AG20443 (cell line): ENCODE results near the gene BFAR.
"Not testable (repeated sequence)": the region's sequence is repeated elsewhere in the genome, so short reads cannot be mapped to it uniquely, and the experiment has no call there.

Experiments used
- DNase-seq: peaks from one replicate; pipeline ENCODE4 v3.0.0; 2012; ENCODE audit warnings: low spot score, mixed read lengths

BFAR gene

DNA sequence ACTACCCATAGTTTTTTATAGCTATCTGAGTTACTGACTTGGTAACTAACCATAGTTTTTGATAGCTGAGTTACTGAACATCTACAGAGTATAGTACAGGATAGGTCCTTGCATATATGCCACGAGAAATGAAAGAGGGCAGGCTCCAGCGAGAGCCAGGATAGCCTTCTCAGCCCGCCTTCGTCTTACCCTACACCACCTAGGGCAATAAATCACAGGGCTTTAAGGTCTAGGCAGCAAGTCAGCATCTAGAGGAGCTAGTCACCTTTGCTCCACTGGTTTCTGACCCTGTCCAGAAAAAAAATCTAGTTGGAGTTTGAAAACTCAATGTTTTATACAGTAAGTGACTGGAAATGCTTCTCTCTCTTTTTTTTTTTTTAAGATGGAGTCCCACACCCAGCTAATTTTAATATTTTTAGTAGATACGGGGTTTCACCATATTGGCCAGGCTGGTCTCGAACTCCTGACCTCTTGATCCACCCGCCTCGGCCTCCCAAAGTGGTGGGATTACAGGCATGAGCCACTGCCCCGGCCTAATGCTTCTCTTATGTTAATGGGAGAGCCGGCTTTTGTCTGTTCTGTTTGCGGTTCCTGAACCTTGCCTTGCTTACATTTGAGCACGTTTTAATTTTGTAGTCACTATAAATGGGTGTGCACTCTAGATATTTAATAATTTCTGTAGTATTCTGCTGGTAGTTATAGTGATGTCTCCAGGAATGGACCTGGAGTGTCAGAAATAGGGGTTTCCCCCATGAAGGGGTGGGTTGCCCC is 2.8 kb downstream of the BFAR start:
- DNase-seq = no peak

DNA sequence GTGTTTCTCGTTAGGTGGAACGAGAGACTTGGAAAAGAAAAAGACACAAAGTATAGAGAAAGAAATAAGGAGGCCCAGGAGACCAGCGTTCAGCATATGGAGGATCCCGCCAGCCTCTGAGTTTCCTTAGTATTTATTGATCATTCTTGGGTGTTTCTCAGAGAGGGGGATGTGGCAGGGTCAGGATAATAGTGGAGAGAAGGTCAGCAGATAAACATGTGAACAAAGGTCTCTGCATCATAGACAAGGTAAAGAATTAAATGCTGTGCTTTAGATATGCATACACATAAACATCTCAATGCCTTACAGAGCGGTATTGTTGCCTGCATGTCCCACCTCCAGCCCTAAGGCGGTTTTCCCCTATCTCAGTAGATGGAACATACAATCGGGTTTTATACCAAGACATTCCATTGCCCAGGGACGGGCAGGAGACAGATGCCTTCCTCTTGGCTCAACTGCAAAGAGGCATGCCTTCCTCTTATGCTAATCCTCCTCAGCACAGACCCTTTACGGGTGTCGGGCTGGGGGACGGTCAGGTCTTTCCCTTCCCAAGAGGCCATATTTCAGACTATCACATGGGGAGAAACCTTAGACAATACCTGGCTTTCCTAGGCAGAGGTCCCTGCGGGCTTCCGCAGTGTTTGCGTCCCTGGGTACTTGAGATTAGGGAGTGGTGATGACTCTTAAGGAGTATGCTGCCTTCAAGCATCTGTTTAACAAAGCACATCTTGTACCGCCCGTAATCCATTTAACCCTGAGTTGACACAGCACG is 3.6 kb downstream of the BFAR start:
- DNase-seq = not testable (repeated sequence)

DNA sequence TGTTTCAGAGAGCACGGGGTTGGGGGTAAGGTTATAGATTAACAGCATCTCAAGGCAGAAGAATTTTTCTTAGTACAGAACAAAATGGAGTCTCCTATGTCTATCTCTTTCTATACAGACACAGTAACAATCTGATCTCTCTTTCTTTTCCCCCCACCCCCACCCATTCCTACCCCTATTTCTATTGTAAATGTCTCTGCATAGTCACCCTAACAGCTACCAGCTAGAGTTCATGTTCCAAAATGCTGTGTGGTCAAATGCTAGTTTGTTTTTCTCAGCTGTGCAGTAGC is 4.1 kb downstream of the BFAR start:
- DNase-seq = not testable (repeated sequence)

DNA sequence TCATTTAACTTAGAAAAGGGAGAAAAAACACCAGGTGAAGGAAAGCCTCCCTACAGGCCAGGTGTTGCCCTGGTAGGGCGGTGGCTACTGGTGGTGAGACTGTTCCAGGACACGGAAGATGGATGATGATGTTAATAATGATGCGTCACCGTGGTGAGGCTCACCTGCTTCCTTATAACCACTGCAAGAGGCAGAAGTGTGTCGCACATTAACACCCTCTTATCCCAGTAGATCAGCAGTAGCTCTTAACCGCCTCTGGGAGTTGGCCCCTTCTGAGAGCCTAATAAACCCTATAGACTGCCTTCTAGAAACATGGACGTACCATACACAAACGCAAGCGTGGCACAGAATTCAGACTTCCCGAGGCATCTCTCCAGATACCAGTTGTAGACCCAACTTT is 7.8 kb downstream of the BFAR start:
- no peak for DNase-seq

DNA sequence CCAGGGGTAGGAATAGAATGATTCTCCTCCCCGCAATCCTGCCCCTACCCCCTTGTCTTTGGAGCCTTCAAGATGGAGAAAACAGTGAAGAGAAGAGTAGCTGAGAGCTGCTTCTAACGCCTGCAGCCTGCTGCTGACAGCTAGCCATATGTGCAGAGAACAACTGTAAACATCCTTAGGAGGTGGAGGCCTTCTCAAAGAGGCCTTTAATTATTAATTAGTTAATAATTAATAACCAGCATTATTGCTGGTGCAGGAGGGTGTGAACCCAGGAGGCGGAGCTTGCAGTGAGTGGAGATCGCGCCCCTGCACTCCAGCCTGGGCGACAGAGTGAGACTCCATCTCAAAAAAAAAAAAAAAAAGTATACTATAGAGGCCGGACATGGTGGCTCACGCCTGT is 8.5 kb downstream of the BFAR start:
- no peak for DNase-seq

DNA sequence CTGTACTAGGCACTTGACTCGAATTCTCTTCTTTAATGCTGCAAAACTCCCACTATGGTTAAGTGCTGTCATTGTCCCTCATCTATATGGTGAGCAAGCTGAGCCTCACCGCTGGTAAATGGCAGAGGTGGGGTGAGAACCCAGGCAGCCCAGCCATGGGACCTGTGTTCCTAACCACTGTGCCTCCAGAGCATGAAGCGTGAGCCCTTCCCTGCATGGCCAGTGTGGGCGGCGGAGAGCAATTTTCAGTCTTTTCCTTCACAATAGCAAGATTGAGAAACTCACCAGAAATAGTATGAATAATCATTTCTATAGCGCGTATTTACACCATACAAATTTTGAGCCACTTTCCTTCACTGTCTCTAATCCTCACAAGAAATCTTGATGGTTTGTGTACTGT is 9.2 kb downstream of the BFAR start:
- no peak for DNase-seq

DNA sequence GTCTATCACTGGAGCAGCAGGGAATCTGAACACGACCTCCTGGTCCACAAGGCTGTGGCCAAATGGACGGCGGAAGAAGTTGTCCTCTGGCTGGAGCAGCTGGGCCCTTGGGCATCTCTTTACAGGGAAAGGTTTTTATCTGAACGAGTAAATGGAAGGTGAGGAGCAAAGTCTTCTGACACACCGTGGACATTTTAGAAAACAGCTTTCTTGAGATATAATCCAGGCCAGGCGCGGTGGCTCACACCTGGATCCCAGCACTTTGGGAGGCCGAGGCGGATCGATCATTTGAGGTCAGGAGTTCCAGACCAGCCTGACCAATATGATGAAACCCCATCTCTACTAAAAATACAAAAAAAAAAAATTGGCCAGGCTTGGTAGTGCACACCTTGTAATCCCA is 17.1 kb downstream of the BFAR start:
- DNase-seq = no peak

DNA sequence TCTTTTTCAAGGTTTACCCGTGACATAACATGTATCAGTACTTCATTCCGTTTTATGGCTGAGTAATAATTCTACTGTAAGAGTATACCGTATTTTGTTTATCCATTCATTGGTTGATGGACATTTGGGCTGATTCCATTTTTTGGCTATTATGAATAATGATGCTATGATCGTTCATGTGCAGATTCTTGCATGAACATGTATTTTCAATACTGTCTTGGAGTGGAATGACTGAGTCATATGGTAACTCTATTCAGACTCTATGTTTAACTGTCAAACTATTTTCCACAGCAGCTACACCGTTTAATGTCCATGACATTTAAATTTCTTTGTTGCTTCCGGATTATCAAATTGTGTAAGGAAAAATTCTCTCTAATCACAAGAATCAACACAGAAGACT is 17.9 kb downstream of the BFAR start:
- DNase-seq = no peak

DNA sequence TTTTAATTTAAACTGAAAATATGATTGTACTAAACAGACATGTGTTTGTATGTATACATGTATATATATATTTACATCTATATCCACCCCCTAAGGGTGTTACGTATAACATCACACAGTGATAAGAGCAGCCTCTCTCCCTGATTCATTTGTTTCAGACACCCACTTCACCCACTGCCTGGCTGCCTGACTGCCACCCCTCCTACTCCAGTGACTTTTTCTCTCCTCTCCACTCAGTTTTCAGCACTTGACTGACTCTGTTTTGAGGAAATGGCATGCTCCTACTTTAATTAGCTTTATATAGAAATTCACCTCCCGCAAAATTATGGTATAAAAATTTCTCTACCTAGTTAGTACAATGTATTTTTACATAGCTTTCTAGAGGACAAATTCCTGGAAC is 20.0 kb downstream of the BFAR start:
- DNase-seq = no peak

DNA sequence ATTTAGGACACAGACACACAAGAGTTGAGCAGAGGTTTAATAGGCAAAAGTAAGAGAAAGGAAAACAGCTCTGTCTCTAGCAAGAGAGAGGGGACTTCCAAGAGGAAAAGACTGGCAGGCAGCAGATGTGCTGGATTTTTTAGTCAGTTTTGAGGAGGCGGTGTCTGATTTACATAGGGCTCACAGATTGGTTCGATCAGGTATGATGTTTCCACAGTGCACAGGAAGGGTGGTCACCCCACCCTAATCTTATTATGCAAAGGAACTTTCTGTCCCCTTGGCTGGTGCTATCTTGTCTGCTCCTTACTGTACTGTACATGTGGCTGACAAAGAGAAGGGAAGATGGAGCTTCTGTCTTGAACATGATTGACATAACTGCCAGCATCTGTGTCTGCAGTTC is 25.3 kb downstream of the BFAR start:
- DNase-seq = no peak

DNA sequence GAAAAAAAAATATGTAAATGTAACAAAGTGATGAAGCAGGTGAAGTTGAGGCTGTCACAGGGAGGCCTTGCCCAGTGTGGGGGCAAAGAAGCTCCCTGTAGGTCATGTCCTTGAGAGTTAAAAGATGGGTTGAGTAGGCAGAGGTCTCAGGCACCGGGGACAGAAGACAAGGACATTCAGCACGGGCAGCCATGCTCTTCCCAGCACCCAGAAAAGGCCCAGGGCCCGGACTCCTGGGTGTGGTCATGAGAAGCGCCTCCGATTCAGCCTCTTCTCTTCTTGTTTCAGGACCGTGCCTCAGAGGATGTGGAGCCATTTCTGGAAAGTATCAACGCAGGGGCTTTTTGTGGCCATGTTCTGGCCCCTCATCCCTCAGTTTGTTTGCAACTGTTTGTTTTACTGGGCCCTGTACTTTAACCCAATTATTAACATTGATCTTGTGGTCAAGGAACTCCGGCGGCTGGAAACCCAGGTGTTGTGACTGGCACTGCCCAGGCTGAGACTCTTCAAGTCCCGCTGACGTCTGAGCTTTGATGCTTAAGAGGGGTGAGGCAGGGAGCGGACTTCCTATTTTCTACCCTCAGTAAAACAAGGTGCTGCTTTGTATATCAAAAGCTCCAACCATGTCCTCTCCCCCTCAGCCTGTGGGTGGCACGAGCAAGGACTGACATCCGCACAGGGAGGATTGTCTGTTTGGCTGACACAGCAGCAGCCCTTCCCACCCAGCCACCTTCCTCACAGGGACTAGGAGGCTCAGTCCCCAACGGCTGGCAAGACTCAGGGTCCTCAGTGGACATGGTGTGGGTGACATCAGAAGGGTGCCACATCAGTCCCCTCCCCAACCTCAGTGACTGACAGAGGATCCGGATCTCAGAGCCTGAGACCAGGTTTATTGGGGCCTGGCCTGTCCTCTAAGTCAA is 34.9 kb downstream of the BFAR start:
- no peak for DNase-seq

DNA sequence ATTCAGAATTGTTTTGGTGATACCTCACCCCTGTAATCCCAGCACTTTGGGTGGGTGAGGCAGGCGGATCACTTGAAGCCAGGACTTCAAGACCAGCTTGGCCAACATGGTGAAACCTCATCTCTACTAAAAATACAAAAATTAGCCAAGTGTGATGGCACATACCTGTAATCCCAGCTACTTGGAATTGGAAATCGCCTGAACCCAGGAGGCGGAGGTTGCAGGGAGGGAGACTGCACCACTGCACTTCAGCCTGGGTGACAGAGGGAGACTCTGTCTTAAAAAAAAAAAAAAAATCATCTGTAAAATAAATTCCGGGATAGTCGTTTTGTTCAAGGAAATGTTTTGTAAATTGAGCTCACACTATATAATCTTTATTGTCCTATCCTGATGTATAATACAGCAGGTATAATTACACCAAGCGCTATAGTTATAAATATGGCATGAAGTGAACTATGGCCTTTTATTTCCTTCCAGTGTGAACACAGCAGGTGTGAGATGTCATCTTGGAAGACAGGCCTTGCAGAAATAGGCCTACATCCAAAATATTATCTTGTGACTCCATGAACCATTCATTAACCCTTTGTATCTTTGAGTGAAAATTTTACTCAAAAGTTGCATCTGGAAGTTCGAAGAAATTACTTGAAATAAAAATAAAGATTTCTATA is 35.9 kb downstream of the BFAR start:
- DNase-seq = no peak

DNA sequence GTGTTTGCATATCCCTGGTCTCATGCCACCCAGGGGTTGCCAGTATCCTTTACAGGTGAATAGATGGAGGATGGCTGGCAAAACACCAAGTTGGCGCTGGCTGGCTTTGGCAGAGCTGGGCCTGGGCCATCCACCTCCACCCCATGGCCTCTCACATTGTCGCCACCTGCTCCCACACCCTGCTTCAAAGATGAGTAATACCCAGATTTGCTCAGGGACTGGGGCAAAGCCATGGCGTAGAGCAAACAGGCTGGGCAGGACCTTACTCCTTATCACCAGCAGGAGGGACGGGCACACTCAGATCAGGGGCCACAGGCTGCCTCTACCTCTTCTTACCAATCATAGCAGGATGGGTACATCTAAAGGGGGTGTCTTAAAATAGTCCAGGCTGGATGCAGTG is 37.0 kb downstream of the BFAR start:
- no peak for DNase-seq

DNA sequence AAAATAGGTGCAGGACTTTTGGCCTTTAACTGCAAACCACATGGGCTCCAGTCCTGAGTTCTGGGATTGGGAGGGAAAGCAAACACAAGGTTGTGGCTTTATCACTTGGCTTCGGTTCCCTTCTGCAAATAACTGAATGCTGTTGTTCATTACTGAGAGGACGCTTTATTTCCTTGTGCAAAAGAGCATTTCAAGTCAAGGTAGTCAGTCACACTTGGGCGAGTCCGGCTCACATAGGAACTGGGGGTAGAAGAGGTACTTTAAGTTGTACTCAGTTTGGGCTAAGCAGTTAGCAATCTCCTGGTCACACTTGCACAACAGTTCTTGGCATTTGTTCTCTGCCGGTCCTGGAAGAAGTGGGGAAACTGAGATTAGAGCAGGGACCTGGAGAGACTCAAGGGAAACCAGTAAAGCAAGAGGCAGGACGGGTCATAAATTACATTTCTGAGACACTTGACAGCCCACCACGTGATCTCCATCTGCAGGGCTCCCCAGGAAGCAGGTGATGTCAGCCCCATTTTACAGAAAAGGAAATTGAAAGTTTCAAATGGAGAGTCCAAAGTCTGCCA is 39.7 kb downstream of the BFAR start:
- no peak for DNase-seq

DNA sequence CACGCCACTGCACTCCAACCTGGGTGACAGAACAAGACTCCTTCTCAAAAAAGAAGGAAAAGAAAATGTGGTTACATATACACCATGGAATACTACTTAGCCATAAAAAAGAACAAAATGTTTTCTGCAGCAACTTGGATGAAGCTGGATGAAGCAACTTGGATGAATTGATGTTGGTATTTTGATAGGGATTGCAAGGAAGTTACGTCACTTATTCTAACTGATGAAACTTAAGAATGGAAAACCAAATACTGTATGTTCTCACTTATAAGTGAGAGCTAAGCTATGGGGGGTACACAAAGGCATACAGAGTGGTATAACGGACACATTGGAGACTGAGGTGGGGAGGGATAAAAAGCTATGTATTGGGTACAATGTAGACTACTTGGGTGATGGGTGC is 43.9 kb downstream of the BFAR start:
- no peak for DNase-seq

DNA sequence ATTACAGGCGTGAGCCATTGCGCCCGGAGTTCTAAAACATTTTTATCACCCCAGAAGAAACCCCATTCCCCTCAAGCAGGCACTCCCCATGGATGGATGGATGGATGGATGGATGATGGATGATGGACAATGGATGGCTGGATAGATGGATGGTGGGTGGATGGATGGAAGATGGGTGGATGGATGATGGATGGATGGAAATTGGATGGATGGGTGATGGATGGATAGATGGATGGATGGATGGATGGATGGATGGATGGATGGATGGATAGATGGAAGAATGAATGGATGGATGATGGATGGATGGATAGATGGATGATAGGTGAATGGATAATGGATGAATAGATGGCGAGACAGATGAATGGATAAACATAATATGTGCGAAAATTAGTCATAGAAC is 44.9 kb downstream of the BFAR start:
- no peak for DNase-seq

DNA sequence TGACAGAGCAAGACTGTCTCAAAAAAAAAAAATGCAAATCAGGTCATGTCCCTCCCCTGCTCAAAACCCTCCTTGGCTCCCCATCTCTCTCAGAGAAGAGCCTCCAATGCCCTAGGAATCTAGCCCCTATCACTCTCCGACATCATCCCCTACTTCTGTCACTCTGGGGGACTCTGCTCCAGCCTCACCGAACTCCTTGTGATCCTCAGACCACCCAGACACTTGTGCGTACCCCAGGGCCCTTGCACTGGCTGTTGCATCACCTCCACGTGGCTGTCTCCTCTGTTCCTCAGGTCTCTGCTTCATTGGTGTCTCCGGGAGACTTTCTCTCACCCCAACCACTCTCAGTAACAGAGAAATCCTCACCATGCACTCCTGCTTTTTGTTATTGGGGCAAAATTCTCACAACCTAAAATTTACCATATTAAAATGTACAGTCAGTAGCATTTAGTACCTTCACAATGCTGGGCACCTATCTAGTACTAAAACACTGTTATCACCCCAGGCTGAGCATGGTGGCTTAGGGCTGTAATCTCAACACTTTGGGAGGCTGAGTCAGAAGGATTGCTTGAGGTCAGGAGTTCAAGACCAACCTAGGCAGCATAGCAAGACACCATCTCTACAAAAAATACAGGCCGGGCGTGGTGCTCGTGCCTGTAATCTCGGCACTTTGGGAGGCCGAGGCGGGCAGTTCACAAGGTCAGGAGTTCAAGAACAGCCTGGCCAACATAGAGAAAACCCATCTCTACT is 46.2 kb downstream of the BFAR start:
- DNase-seq = no peak

DNA sequence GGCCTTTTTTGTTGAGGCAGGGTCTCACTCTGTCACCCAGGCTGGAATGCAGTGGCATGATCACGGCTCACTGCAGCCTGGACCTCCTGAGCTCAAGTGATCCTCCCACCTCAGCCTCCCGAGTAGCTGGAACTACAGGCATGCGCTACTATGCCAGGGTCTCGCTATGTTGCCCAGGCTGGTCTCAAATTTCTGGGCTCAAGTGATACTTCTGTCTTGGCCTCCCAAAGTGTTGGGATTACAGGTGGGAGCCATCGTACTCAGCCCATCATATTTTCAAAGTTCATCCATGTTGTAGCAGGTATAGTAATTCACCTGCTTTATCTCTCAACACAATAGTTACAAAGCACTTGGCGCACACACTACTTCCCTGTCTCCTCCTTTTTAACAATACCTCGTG is 47.6 kb downstream of the BFAR start:
- DNase-seq = not testable (repeated sequence)

DNA sequence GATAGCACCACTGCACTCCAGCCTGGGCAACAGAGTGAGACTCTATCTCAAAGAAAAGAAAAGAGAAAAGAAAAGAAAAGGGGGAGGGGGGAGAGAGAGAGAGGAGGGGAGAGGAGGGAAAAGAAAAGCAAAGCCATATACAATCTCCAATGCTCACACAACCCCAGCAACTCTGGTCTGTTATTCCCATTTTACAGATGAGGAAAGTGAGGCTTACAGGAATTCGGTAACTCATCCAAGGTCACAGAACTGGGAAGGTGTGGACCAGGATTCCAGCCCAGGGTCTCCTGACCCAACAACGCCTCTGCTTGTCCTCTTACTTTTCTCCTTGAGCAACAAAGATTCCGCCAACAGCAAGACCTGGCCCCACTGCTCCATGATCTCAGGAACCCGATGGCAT is 48.4 kb downstream of the BFAR start:
- no peak for DNase-seq

DNA sequence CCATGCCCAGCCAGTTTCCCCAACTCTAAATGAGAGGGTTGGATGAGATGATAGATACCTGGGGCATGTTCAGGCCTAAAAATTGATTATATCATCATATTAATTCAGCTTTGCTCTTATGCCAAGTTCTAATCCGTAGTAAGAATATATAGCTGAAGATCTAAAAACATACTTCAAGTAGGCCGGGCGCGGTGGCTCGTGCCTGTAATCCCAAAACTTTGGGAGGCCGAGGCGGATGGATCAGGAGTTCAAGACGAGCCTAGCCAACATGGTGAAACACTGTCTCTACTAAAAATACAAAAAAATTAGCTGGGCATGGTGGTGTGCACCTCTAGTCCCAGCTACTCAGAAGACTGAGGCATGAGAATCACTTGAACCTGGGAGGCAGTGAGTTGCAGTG is 49.4 kb downstream of the BFAR start:
- DNase-seq = no peak
